ENCODE results near the gene PGGT1B. TPM values are rescaled to one million over a fixed set of nuclear protein-coding genes. Genes with fewer than 3 reads are reported as not detected.
"Not testable (repeated sequence)": the region's sequence is repeated elsewhere in the genome, so short reads cannot be mapped to it uniquely, and the experiment has no call there.

PGGT1B gene
- total RNA-seq, 2 experiments from 2014 or later, result 32.8 to 35.8 TPM

DNA sequence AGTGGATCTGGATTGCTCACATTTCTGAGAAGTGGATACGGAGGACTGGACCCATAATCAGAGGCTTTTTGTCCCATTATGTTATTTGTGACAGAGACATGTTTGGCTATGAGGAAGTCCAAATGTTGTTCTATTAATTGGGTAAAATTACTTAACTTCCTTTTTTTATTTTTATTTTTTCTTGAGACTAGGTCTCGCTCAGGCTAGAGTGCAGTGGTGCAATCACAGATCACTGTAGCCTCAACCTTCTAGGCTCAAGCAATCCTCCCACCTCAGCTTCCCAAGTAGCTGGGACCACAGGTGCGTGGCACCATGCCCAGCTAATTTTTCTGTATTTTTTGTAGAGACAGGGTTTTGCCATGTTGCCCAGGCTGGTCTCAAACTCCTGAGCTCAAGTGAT, 11.9 kb upstream of the PGGT1B start:
- no peak for ATAC-seq (ENCODE audit: low read depth)
- POLR2A ChIA-PET, result no interaction called here

DNA sequence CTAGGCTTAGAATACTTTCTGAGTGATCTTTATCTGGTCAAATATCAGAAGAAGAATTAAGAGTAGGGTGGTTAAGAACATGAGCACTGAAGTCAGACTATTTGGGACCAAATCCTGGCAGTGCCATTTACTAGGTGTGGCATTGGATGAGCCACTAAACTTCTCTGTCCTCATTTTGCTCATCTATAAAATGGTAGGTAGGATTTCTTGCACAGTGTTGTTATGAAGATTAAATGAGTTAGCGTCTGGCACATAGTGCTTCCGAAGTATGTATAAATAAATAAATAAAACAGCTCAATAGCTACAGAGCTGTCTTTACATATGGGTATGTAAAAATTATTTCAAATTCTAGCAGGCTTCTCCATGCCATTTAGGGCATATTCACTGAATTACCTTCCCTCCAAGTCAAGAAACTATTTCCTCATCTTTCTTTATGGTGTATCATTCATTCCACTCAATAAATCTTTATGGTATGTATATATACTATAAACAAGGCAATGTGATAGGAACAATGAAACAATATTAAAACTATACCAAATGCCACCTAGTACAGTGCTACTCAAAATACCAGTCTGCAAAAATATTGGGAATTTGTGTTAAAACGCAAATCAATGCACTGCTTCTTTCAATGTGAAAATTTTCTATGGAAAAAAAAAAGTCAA, 9.8 kb upstream of the PGGT1B start:
- Mint-ChIP-seq H3K9me3 (no peaks in the 10 kb centered on the region), H3K36me3 (no peaks in the 10 kb centered on the region), H3K4me3 (no peak overlapping the region), H3K27me3 (peaks cover 5% of the 10 kb centered on the region), H3K4me1 (no peaks in the 10 kb centered on the region), H3K27ac (no peak overlapping the region)
- ATAC-seq (ENCODE audit: low read depth) (no peak), DNase-seq (no peak)
- POLR2A ChIA-PET, result no interaction called here

More for the DNA sequence above, 11.9 kb upstream of the PGGT1B start:
- Mint-ChIP-seq H3K9me3 (no peaks in the 10 kb centered on the region), H3K4me3 (no peak overlapping the region), H3K27me3 (peaks cover 5% of the 10 kb centered on the region), H3K4me1 (no peaks in the 10 kb centered on the region), H3K27ac (no peak overlapping the region), H3K36me3 (no peaks in the 10 kb centered on the region)
- DNase-seq, result no peak

- DNase-seq (no peak), ATAC-seq (ENCODE audit: low read depth) (no peak)
- Mint-ChIP-seq H3K27ac (no peak overlapping the region), H3K36me3 (no peaks in the 10 kb centered on the region), H3K4me3 (no peak overlapping the region), H3K9me3 (no peaks in the 10 kb centered on the region), H3K27me3 (peaks cover 5% of the 10 kb centered on the region), H3K4me1 (no peaks in the 10 kb centered on the region)
- POLR2A ChIA-PET, result interaction anchor here (0.7 kb wide), 3 partner anchors 16 to 171 kb away, joined by 4 to 6 read pairs (median 5); no protein-coding TSS in a partner anchor
Observed at GRCh38 chr5:115271295-115272050, 8.8 kb upstream of the PGGT1B start.

GRCh38 chr5:115267617-115268016, 4.9 kb upstream of the PGGT1B start:
- H3K27me3 Mint-ChIP-seq, result peaks cover 5% of the 10 kb centered on the region
- H3K4me1 Mint-ChIP-seq, result peaks cover 3% of the 10 kb centered on the region
- peaks cover 2% of the 10 kb centered on the region for H3K36me3 Mint-ChIP-seq
- H3K9me3 Mint-ChIP-seq, result no peaks in the 10 kb centered on the region
- DNase-seq (no peak), ATAC-seq (ENCODE audit: low read depth) (no peak)
- no peak overlapping the region for H3K27ac Mint-ChIP-seq
- POLR2A ChIA-PET, result no interaction called here
- no peak overlapping the region for H3K4me3 Mint-ChIP-seq

DNA sequence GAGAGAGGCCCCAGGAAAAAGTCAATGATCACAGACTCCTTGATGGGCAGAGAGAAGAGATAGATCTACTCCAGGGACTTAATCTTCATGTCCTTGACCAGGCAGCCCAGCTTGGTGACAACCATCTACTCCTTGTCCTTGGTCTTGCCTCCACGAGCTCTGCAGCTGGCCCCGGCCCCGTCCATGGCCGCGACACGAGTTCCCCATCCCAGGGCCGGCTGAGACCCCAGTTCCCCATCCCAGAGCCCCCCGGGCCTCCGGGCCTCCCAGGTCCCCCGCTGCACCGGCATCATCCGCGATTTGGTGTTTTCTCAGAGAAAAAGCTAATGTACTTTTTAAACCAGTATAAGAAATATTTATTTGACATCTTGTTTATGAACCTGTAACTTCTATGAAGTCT, 2.5 kb upstream of the PGGT1B start:
- Mint-ChIP-seq H3K27me3 (no peaks in the 10 kb centered on the region), H3K4me3 (no peak overlapping the region), H3K36me3 (peaks cover 7% of the 10 kb centered on the region), H3K4me1 (peaks cover 11% of the 10 kb centered on the region), H3K27ac (no peak overlapping the region), H3K9me3 (no peaks in the 10 kb centered on the region)
- no peak for ATAC-seq (ENCODE audit: low read depth)
- no peak for DNase-seq
- POLR2A ChIA-PET, result no interaction called here

DNA sequence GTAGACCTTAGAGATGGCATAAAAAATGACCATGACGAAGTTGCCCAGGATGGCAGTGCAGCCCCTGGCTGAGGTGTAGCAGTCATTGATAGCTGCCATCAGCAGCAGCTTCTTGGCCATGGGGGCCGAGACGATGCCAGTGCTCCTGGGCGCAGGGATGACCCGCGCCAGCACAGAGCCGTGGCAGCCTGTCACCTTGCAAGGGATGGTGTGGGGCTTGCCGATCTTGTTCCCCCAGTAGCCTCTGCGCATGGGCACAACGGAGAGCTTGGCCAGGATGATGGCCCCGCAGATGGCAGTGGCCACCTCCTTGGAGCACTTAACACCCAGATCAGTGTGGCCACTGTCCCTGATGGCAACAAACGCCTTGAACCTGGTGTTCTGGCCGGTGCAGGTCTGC, 2.1 kb upstream of the PGGT1B start:
- Mint-ChIP-seq H3K4me3 (no peak overlapping the region), H3K36me3 (peaks cover 8% of the 10 kb centered on the region), H3K4me1 (peaks cover 12% of the 10 kb centered on the region), H3K27ac (no peak overlapping the region), H3K27me3 (no peaks in the 10 kb centered on the region), H3K9me3 (no peaks in the 10 kb centered on the region)
- no peak for DNase-seq
- POLR2A ChIA-PET, result no interaction called here
- no peak for ATAC-seq (ENCODE audit: low read depth)

GRCh38 chr5:115263078-115263380, 352 bp upstream of the PGGT1B start:
- H3K4me1 Mint-ChIP-seq, result peaks cover 20% of the 10 kb centered on the region
- peak overlapping the region; percentile 86 for H3K27ac Mint-ChIP-seq
- POLR2A ChIA-PET, result interaction anchor here (1.0 kb wide), 1 partner anchor 281 kb away, joined by 4 read pairs; the partner anchor contains the start of gene FEM1C
- H3K9me3 Mint-ChIP-seq, result no peaks in the 10 kb centered on the region
- peaks cover 14% of the 10 kb centered on the region for H3K36me3 Mint-ChIP-seq
- ATAC-seq (ENCODE audit: low read depth), result no peak
- no peaks in the 10 kb centered on the region for H3K27me3 Mint-ChIP-seq
- H3K4me3 Mint-ChIP-seq, result peak overlapping the region; percentile 88
- DNase-seq, result no peak

DNA sequence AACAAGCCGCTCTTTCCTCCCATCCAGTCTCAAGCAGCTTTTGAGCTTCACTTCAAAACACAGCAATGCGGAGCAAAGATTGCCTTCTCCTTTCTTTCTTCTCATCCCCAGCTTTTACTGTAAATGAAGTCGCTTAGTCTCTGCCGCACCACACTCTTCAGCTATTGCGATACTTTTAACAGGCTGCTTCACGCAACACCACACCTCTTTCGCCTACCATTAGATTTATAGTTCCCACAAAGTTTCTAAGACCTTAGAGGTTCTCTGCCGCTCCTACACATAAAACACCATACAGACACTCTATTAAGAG, 711 bp downstream of the PGGT1B start:
- H3K27ac Mint-ChIP-seq, result peak overlapping the region; percentile 86
- ATAC-seq (ENCODE audit: low read depth) (peak; percentile 7), DNase-seq (no peak)
- peaks cover 20% of the 10 kb centered on the region for H3K4me1 Mint-ChIP-seq
- no peaks in the 10 kb centered on the region for H3K27me3 Mint-ChIP-seq
- peak overlapping the region; percentile 88 for H3K4me3 Mint-ChIP-seq
- H3K36me3 Mint-ChIP-seq, result peaks cover 15% of the 10 kb centered on the region
- no peaks in the 10 kb centered on the region for H3K9me3 Mint-ChIP-seq
- POLR2A ChIA-PET, result interaction anchor here (1.0 kb wide), 1 partner anchor 34 kb away, joined by 3 read pairs; no protein-coding TSS in a partner anchor

DNA sequence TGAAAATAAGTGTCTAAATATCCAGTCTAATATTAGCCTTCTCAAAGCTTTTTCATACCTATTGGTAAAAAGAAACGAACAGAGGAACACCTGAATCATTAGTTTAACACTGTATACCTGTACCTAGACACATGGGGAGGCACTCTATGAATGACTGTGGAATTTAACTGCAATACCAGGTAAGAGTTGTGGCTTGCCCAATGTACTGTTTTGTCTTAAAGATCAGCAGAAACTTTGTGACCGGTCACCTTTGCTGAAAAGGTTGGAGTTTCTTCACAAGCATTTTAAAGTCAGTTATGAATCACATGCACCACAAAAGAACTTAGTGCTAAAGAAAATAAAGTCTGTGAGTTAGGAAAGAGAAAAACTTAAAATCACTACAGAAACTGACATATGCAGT, 2.4 kb downstream of the PGGT1B start:
- no peak for DNase-seq
- H3K9me3 Mint-ChIP-seq, result no peaks in the 10 kb centered on the region
- no peaks in the 10 kb centered on the region for H3K27me3 Mint-ChIP-seq
- POLR2A ChIA-PET, result interaction anchor here (0.7 kb wide), 1 partner anchor 148 kb away, joined by 5 read pairs; no protein-coding TSS in a partner anchor
- ATAC-seq (ENCODE audit: low read depth), result no peak
- H3K4me3 Mint-ChIP-seq, result no peak overlapping the region
- peaks cover 23% of the 10 kb centered on the region for H3K36me3 Mint-ChIP-seq
- peaks cover 20% of the 10 kb centered on the region for H3K4me1 Mint-ChIP-seq
- no peak overlapping the region for H3K27ac Mint-ChIP-seq

DNA sequence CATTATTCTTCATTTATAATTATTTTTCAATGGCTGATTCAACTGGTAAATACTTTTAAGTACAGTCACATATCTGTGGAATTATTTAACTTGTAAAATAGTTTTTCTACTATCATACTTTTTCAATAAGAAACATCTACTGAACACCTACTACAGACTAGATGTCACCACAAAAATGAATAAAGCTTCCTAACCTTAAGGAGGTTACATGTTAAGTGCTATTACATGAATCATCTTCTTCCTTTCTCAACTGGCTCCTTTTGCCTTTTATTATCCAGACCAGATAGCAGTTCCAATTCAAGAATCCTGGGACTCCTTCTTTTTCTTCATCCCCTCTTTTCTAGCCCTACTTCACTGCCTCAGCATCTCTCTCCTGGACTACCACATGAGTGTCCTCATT, 4.7 kb downstream of the PGGT1B start:
- no peak for DNase-seq
- H3K9me3 Mint-ChIP-seq, result no peaks in the 10 kb centered on the region
- no peaks in the 10 kb centered on the region for H3K27me3 Mint-ChIP-seq
- ATAC-seq (ENCODE audit: low read depth), result no peak
- peaks cover 27% of the 10 kb centered on the region for H3K36me3 Mint-ChIP-seq
- no peak overlapping the region for H3K4me3 Mint-ChIP-seq
- no peak overlapping the region for H3K27ac Mint-ChIP-seq
- POLR2A ChIA-PET, result no interaction called here
- peaks cover 23% of the 10 kb centered on the region for H3K4me1 Mint-ChIP-seq

- H3K9me3 Mint-ChIP-seq; POLR2A ChIA-PET; H3K27ac Mint-ChIP-seq; H3K27me3 Mint-ChIP-seq; DNase-seq; ATAC-seq (ENCODE audit: low read depth); H3K4me3 Mint-ChIP-seq; H3K4me1 Mint-ChIP-seq: not testable (repeated sequence)
- H3K36me3 Mint-ChIP-seq, result peaks cover 11% of the 10 kb centered on the region
Observed at GRCh38 chr5:115249379-115249778, 13.3 kb downstream of the PGGT1B start.

DNA sequence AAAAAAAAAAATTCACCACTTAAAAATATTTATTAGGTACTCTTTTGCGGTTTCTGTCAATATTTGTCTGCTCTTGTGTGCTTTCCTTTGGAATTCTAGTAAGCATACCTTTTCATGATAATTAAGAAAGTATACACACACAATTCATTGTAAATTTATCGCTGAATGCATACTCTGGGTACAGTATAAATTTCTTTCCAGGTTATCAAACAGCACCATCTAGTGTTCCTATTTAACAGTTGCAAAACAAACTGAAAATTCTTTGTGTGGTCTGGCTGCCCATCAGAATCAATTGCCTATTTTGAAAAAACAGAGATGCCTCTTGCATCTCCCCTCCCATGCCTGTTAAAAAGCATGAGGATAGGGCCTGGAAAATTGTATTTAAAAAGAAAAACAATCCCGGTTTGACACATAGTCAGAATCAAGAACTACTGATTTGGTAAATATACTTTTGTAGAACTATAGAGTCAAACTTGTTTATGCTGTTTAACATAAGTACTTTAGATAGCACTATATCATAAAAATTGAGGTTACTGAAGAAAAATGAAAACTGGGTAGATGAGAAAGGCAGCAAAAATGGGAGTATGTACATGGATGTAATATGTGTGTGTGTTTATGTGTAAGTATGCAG, 16.2 kb downstream of the PGGT1B start:
- POLR2A ChIA-PET, result no interaction called here
- Mint-ChIP-seq H3K27ac (no peak overlapping the region), H3K27me3 (no peaks in the 10 kb centered on the region), H3K9me3 (no peaks in the 10 kb centered on the region), H3K4me1 (peaks cover 5% of the 10 kb centered on the region), H3K4me3 (no peak overlapping the region), H3K36me3 (peaks cover 6% of the 10 kb centered on the region)
- DNase-seq (no peak), ATAC-seq (ENCODE audit: low read depth) (peak; percentile 61)

DNA sequence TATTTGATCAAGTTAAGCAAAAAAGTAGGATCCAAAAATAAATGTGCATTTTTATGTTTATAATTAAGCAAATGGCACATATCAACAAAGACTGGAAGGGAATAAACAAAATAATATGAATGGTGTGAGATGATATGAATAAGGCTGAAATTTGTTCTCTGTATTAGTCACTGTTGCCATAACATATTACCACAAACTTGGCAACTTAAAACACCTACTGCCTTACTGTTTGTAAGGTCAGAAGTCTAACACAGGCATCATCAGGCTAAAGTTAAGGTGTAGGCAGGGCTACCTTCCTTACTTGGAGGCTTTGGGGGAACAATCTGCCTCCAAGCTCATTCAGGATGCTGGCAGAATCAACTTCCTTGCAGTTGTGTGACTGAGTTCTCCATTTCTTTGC, 19.3 kb downstream of the PGGT1B start:
- Mint-ChIP-seq H3K36me3 (no peaks in the 10 kb centered on the region), H3K9me3 (no peaks in the 10 kb centered on the region), H3K4me1 (peaks cover 5% of the 10 kb centered on the region), H3K27me3 (no peaks in the 10 kb centered on the region), H3K27ac (no peak overlapping the region), H3K4me3 (no peak overlapping the region)
- DNase-seq, result no peak
- ATAC-seq (ENCODE audit: low read depth), result no peak
- POLR2A ChIA-PET, result no interaction called here
